PFSK-1 (cell line): Measurements from ENCODE around the gene TMEM106A.

Experiments used
- FOXP2 ChIP-seq: optimal IDR thresholded peaks from 2 replicates; pipeline ENCODE3; 2011; ENCODE audit warnings: borderline replicate concordance, control low read depth, inconsistent platforms; ENCODE audit not compliant: insufficient read depth; ENCODE audit errors: extremely low read length, extremely low read depth
- POLR2AphosphoS5 ChIP-seq: IDR thresholded peaks from 2 replicates; pipeline ENCODE4 v1.6.1; 2012; ENCODE audit warnings: low read depth, mild to moderate bottlenecking, control low read depth, low read length, moderate library complexity
- REST ChIP-seq, 2 experiments: IDR thresholded peaks; 2 replicates each; pipeline versions ENCODE4 v1.6.1 to v1.8.0; 2011 to 2012; ENCODE audit warnings: low read depth in 2 of 2, low read length in 2 of 2, control low read depth in 1 of 2, inconsistent platforms in 1 of 2, mild to moderate bottlenecking in 1 of 2, moderate library complexity in 1 of 2; ENCODE audit not compliant: insufficient read depth in 1 of 2
- SIN3A ChIP-seq: IDR thresholded peaks from 2 replicates; pipeline ENCODE4 v1.6.1; 2012; ENCODE audit warnings: mild to moderate bottlenecking, low read length, moderate library complexity, borderline replicate concordance; ENCODE audit not compliant: insufficient read depth
- TAF1 ChIP-seq: IDR thresholded peaks from 2 replicates; pipeline ENCODE4 v1.6.1; 2012; ENCODE audit warnings: low read length, control low read depth, borderline replicate concordance; ENCODE audit not compliant: insufficient read depth

Gene TMEM106A

DNA sequence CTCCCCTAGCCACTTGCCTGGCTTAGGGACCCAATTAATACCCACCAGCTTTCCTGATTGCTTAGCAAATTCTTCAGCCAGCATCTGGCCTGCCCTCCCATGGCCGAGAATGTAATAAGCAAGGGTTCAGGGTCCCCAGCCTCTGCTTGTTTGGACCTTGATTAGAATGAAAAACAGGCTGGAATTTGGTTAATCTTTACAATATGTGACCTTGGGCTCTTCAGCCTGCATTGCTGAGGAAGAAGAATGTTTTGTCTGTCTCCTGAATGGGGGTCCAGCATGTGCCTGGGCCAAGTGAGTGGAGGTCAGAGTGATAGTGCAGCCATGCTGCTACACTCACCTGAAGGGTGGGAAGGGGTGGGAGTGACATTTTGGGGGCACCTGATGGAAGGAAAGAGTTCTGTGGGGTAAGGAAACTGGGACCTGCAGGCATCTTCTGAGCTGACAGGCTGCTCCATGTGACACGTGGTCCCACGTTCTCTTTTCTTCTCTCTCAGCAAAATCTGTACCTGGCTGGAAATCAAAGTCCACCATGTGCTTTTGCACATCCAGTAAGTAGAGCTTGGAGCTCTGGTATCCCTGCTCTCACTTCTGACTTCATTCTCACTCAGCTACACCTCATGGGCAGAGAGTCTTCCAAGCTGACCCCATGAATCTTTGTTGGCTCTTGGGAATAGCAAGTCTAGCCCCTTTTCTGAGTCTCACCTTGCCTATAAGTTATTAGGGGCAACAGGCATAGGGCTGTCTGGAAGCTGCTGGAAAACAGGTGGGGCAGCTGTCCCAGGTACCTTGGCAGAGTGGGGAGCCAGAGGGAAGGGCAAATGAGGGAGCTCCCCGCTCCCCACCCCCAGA lies 5.3 kb downstream of the TMEM106A start:
- TF ChIP-seq REST (IDR thresholded peaks at IDR 0.05; ENCODE audit: insufficient read depth in 1 of 2, low read depth in 2 of 2, low read length in 2 of 2) (peak in 1 of 2 experiments; percentile 21; a peak in 1 of 4 replicates), TAF1 (no peak), POLR2AphosphoS5 (no peak)

DNA sequence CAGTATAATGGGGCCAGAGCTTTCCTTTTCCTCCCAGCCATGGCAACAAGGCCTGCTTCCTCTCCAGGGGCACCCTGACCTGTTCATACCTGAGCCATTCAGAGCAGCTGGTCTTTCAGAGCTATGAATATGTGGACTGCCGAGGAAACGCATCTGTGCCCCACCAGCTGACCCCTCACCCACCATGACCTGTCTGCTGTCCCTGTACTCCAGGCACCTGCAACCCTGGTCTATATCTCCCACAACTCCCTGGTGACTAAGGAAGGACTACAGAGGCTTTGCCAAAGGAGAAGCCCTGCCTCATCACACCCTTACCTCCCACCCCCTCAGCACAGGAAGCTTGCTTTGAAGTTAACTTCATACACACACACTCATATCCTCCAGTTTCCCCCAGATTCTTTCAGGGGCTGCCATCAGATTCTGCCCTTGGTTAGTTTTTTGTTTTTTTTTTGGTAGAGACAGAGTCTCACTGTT lies 6.0 kb downstream of the TMEM106A start:
- no peak for TF ChIP-seq POLR2AphosphoS5
- no peak for TF ChIP-seq TAF1
- TF ChIP-seq REST (IDR thresholded peaks at IDR 0.05; ENCODE audit: insufficient read depth in 1 of 2, low read depth in 2 of 2, low read length in 2 of 2), result no peak
- TF ChIP-seq FOXP2, result no peak
- no peak for TF ChIP-seq SIN3A

DNA sequence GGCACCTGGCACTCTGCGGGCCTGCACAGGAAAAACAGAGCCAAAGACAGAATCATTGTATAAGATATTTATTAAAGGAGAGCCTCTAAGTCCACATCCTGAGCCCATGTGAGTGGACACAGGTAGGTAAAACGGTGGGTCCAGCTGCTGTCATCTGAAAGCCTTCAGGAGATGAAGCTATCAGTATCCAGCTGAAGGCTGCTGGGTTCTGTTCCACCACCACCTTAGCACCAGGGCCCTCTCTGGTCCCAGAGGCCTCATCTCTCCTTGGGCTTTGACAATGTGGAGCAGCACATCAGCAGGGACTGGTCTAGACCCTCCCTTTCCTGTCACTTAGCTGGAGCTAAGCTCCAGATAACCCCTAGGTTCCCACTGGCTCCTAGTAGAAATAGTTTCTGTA lies 7.3 kb downstream of the TMEM106A start:
- TF ChIP-seq TAF1 (no peak), REST (IDR thresholded peaks at IDR 0.05; ENCODE audit: insufficient read depth in 1 of 2, low read depth in 2 of 2, low read length in 2 of 2) (no peak), FOXP2 (no peak), SIN3A (no peak), POLR2AphosphoS5 (no peak)

DNA sequence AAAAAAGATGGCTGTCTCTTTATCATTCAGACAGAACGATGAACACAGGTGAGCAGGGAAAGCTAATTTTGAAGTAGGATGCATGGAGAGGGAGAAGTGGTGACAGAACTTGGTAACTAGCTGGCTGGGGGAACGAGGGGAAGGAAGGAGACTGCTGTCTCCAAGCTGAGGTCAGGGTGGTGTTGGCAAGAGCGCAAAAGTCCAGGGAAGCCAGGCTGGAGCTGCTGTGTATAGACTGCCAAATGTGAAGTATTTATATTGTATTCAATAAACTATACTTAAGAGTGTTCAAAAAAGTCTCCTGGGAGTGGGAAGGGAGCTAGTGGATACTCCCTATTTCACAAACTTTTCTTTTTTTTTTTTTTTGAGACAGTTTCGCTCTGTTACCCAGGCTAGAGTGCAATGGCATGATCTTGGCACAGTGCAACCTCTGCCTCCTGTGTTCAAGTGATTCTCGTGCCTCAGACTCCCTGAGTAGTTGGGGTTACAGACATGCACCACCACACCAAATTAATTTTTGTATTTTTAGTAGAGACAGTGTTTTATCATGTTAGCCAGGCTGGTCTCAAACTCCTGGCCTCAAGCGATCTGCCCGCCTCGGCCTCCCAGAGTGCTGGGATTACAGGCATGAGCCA lies 8.2 kb downstream of the TMEM106A start:
- TF ChIP-seq SIN3A (no peak), FOXP2 (no peak), REST (IDR thresholded peaks at IDR 0.05; ENCODE audit: insufficient read depth in 1 of 2, low read depth in 2 of 2, low read length in 2 of 2) (no peak), POLR2AphosphoS5 (no peak), TAF1 (no peak)
